Measurements from ENCODE around the gene UBXN2A.

UBXN2A gene

GRCh38 chr2:23954325-23955014 lies 14.2 kb downstream of the UBXN2A start:
- TF ChIP-seq CTCF (IDR thresholded peaks at IDR 0.05; ENCODE audit: insufficient read depth, low read length, poor library complexity, severe bottlenecking), result no peak
- TF ChIP-seq EZH2phosphoT487 (conservative IDR thresholded peaks at IDR 0.05; ENCODE audit: low read length), result no peak
- Histone ChIP-seq H3K4me2 (ENCODE audit: low read depth, low read length, poor library complexity, severe bottlenecking) (no peak overlapping the region), H3K4me3 (ENCODE audit: insufficient read depth, low read length, poor library complexity, severe bottlenecking) (no peak overlapping the region), H3K9me2 (replicated peaks; ENCODE audit: insufficient read depth, low read length) (no peaks in the 10 kb centered on the region), H2AFZ (ENCODE audit: low read depth, low read length, severe bottlenecking) (no peak overlapping the region), H3K27ac (ENCODE audit: low read depth, low read length) (no peak overlapping the region), H3K27me3 (ENCODE audit: low read length) (no peaks in the 10 kb centered on the region), H3K79me2 (ENCODE audit: insufficient read depth, low read length) (peaks cover 46% of the 10 kb centered on the region), H3K9me3 (ENCODE audit: insufficient read depth, low read length) (no peaks in the 10 kb centered on the region), H3K36me3 (ENCODE audit: low read length) (0 out of 2 replicates have a peak, but pooled peaks cover 4% of the 10 kb centered on the region), H4K20me1 (ENCODE audit: low read depth, low read length) (no peaks in the 10 kb centered on the region), H3K9ac (ENCODE audit: low read length) (no peak overlapping the region), H3F3A (ENCODE audit: insufficient read depth) (0 out of 2 replicates have a peak, but pooled peaks cover 5% of the 10 kb centered on the region)

DNA sequence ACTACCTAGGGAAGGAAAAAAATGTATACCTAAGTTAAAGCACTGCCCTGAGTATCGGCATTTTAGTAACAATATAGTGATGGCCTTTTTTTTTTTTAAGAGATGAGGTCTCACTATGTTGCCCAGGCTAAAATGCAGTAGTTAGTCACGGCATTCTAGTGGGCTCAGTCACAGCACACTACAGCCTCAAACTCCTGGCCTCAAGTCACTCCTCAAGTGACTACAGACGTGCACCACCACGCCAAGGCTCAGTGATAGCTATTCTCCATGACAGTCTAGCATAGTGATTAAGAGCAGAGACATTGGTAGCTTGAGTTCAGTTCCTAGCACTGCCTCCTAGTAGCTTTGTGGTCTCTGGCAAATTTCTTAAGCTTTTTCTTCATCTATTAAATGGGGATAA lies 27.6 kb downstream of the UBXN2A start:
- no peaks in the 10 kb centered on the region for H3F3A ChIP-seq (ENCODE audit: insufficient read depth)
- H3K79me2 ChIP-seq (ENCODE audit: insufficient read depth, low read length), result no peaks in the 10 kb centered on the region
- H3K27ac ChIP-seq (ENCODE audit: low read depth, low read length), result no peak overlapping the region
- no peaks in the 10 kb centered on the region for H3K36me3 ChIP-seq (ENCODE audit: low read length)
- H3K9ac ChIP-seq (ENCODE audit: low read length), result no peak overlapping the region
- no peak overlapping the region for H3K4me3 ChIP-seq (ENCODE audit: insufficient read depth, low read length, poor library complexity, severe bottlenecking)
- no peaks in the 10 kb centered on the region for H3K9me3 ChIP-seq (ENCODE audit: insufficient read depth, low read length)
- no peaks in the 10 kb centered on the region for H3K27me3 ChIP-seq (ENCODE audit: low read length)
- H3K9me2 ChIP-seq (replicated peaks; ENCODE audit: insufficient read depth, low read length), result no peaks in the 10 kb centered on the region
- TF ChIP-seq CTCF (IDR thresholded peaks at IDR 0.05; ENCODE audit: insufficient read depth, low read length, poor library complexity, severe bottlenecking) (no peak), EZH2phosphoT487 (conservative IDR thresholded peaks at IDR 0.05; ENCODE audit: low read length) (no peak)
- H3K4me2 ChIP-seq (ENCODE audit: low read depth, low read length, poor library complexity, severe bottlenecking), result no peak overlapping the region
- H2AFZ ChIP-seq (ENCODE audit: low read depth, low read length, severe bottlenecking), result no peak overlapping the region
- H4K20me1 ChIP-seq (ENCODE audit: low read depth, low read length), result no peaks in the 10 kb centered on the region

GRCh38 chr2:23976883-23977282 lies 36.6 kb downstream of the UBXN2A start:
- Histone ChIP-seq H3K9ac (ENCODE audit: low read length) (no peak overlapping the region), H3K4me3 (ENCODE audit: insufficient read depth, low read length, poor library complexity, severe bottlenecking) (no peak overlapping the region), H3K9me2 (replicated peaks; ENCODE audit: insufficient read depth, low read length) (no peaks in the 10 kb centered on the region), H3K27ac (ENCODE audit: low read depth, low read length) (no peak overlapping the region), H3K27me3 (ENCODE audit: low read length) (no peaks in the 10 kb centered on the region), H3K79me2 (ENCODE audit: insufficient read depth, low read length) (no peaks in the 10 kb centered on the region), H3F3A (ENCODE audit: insufficient read depth) (peaks cover 10% of the 10 kb centered on the region; the same call in 1 of the 2 replicates), H3K9me3 (ENCODE audit: insufficient read depth, low read length) (no peaks in the 10 kb centered on the region), H3K4me2 (ENCODE audit: low read depth, low read length, poor library complexity, severe bottlenecking) (no peak overlapping the region), H2AFZ (ENCODE audit: low read depth, low read length, severe bottlenecking) (no peak overlapping the region), H3K36me3 (ENCODE audit: low read length) (no peaks in the 10 kb centered on the region), H4K20me1 (ENCODE audit: low read depth, low read length) (no peaks in the 10 kb centered on the region)
- TF ChIP-seq CTCF (IDR thresholded peaks at IDR 0.05; ENCODE audit: insufficient read depth, low read length, poor library complexity, severe bottlenecking) (no peak), EZH2phosphoT487 (conservative IDR thresholded peaks at IDR 0.05; ENCODE audit: low read length) (no peak)
